HUES6 (cell line): ENCODE data around the gene MYLK3.

Experiments
- H3K27ac ChIP-seq: 2 replicates; pipeline ENCODE4 v1.7.0; 2013; ENCODE audit warnings: low read depth, mild to moderate bottlenecking, low read length, inconsistent platforms
- H3K27me3 ChIP-seq: 2 replicates; pipeline ENCODE4 v1.6.1; 2013; ENCODE audit warnings: low read length; ENCODE audit not compliant: control insufficient read depth, insufficient read depth
- H3K36me3 ChIP-seq: 2 replicates; pipeline ENCODE4 v1.6.1; 2013; ENCODE audit warnings: low read length; ENCODE audit not compliant: control insufficient read depth, insufficient read depth
- H3K4me1 ChIP-seq: 2 replicates; pipeline ENCODE4 v1.6.1; 2013; ENCODE audit warnings: low read length; ENCODE audit not compliant: control insufficient read depth, insufficient read depth
- H3K4me3 ChIP-seq: 2 replicates; pipeline ENCODE4 v1.5.1; 2013; ENCODE audit warnings: low read depth, low read length
- H3K9ac ChIP-seq: one replicate; pipeline ENCODE4 v1.6.1; 2013; ENCODE audit warnings: mild to moderate bottlenecking, low read length
- H3K9me3 ChIP-seq: 2 replicates; pipeline ENCODE4 v1.6.1; 2013; ENCODE audit warnings: low read depth, low read length; ENCODE audit not compliant: control insufficient read depth, insufficient read depth

MYLK3 gene

GRCh38 chr16:46736695-46737094 is 11.4 kb downstream of the MYLK3 start:
- no peaks in the 10 kb centered on the region for H3K9me3 ChIP-seq
- H3K4me1 ChIP-seq, result peaks cover 3% of the 10 kb centered on the region; the same call in 1 of the 2 replicates
- H3K27me3 ChIP-seq, result no peaks in the 10 kb centered on the region; the same call in 1 of the 2 replicates
- no peak overlapping the region for H3K9ac ChIP-seq
- H3K27ac ChIP-seq, result no peak overlapping the region
- H3K4me3 ChIP-seq, result no peak overlapping the region
- H3K36me3 ChIP-seq, result no peaks in the 10 kb centered on the region

GRCh38 chr16:46733319-46733830 is 14.8 kb downstream of the MYLK3 start:
- Histone ChIP-seq H3K4me3 (no peak overlapping the region), H3K36me3 (no peaks in the 10 kb centered on the region), H3K4me1 (peaks cover 3% of the 10 kb centered on the region; the same call in 1 of the 2 replicates), H3K27ac (no peak overlapping the region), H3K9ac (no peak overlapping the region), H3K27me3 (no peaks in the 10 kb centered on the region; the same call in 1 of the 2 replicates), H3K9me3 (no peaks in the 10 kb centered on the region)

DNA sequence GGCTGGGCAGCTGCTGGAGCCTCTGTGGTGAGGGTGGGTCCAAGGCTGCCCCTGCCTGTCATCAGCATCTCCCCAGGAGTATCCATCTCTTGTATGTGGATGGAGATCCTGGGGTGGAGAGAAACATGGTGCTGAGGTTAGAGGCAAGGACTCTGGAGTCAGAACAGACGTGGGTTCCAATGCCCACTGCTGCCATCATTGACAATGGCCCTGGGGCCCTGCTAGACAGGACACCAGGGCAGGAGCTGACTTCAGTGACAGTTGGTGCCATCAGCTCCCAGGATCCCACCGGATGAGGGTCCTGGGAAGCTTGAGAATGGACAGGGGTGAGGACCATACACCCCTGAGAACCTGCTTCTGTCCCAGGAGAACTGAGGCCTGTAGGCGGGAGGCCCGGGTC is 15.6 kb downstream of the MYLK3 start:
- no peak overlapping the region for H3K9ac ChIP-seq
- H3K27ac ChIP-seq, result no peak overlapping the region
- H3K36me3 ChIP-seq, result no peaks in the 10 kb centered on the region
- no peak overlapping the region for H3K4me3 ChIP-seq
- H3K27me3 ChIP-seq, result no peaks in the 10 kb centered on the region; the same call in 1 of the 2 replicates
- peaks cover 3% of the 10 kb centered on the region; the same call in 1 of the 2 replicates for H3K4me1 ChIP-seq
- H3K9me3 ChIP-seq, result no peaks in the 10 kb centered on the region

DNA sequence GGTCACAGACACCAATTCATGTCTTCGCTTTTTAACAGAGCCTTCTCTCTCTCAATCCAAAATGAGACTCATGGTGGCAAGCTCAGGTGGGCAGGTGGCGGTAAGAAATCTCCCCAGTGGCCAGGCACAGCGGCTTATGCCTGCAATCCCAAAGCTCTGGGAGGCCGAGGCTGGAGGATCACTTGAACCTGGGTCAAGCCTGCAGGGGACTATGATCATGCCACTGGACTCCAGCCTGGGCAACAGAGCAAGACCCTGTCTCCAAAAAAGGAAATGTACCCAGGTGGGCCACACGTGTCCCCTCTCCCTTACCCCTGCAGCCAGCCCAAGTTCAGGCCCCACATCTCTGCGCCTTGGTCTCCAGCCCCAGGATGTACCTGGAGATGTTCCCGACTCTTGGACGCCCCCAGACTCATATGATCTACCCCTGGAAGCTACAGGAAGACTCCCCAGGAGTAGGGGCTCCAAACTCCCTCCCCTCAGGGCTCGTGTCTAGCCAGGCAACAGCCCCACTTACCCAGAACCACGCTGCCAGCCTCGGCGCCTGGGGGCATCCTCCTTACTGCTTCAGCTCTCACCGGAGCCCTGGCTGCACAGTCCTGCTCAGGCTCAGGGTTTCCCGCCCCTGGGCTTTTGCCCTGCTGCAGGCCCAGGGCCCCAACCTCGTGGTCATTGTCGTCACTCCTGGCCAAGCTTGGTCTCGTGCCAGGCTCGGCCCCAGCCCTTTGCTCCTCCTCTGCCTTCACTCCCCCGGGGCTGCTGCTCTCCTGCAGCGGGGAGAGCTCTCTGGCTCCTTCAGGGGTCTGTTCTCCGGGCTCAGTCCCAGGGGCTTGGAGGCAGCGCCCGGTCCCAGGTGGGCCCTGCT is 16.2 kb downstream of the MYLK3 start:
- Histone ChIP-seq H3K4me3 (no peak overlapping the region), H3K4me1 (peaks cover 3% of the 10 kb centered on the region; the same call in 1 of the 2 replicates), H3K9me3 (no peaks in the 10 kb centered on the region), H3K36me3 (no peaks in the 10 kb centered on the region), H3K9ac (no peak overlapping the region), H3K27me3 (no peaks in the 10 kb centered on the region; the same call in 1 of the 2 replicates), H3K27ac (no peak overlapping the region)

DNA sequence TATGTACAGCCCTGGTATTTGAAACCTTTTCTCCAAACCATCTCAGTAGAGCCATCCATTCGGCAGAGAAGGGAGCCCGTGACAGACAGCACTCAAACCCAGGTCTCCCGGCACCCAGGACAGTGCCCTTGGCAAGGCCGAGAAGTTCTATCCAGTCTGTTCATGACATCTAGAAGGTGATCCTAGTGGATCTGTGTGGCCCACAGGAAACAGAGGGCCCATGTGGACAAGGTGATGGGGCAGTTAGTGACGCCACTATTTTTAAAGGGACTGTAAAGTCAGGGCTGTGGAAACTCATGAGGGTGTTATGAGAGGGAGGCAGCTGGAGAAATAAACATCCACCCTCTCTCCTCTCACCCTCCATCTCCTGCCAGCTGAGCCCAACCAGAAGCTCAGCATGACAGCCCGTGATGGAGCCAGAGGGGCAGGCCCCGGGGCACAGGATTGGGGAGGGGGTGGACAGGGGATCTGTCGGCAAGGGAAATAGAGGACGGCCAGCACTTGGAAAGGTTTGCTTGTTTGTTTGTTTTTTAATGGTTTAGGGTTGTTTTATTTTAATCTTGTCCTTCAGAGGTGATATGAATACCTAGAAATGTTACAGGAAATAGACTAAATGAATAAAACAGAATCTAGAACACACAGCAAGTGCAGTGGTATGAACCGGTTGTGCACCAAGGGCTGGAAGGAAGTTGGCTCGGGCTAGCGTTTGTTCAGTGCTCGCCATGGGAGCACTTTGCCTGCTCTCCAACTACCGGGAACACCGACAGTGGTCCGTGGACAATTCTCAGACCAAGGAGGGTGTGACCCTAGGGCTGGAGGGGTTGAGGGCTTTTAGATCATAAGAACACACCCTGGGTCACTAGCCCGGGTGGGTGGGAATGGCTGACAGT is 17.1 kb downstream of the MYLK3 start:
- no peaks in the 10 kb centered on the region for H3K36me3 ChIP-seq
- H3K9ac ChIP-seq, result no peak overlapping the region
- H3K4me3 ChIP-seq, result no peak overlapping the region
- no peak overlapping the region for H3K27ac ChIP-seq
- H3K4me1 ChIP-seq, result no peaks in the 10 kb centered on the region
- no peaks in the 10 kb centered on the region for H3K9me3 ChIP-seq
- no peaks in the 10 kb centered on the region; the same call in 1 of the 2 replicates for H3K27me3 ChIP-seq

DNA sequence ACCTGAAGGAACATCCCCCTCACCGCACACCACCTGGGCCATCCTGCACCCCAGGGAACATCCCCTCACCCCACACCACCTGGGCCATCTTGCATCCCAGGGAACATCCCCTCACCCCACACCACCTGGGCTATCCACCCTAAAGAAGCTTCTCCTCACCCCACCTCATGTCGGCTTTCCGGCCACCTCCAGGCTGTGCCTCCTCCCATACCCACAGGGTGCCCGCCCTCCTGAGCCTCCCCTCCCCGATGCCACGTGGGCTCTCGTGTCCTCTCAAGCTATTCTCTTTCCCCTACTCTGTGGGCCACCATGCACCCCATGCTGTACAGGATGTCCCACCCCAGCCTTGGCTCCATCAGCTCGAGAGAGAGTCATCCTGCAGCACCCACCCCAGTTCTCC is 18.0 kb downstream of the MYLK3 start:
- H3K9me3 ChIP-seq, result no peaks in the 10 kb centered on the region
- no peaks in the 10 kb centered on the region for H3K4me1 ChIP-seq
- H3K9ac ChIP-seq, result no peak overlapping the region
- no peak overlapping the region for H3K27ac ChIP-seq
- no peaks in the 10 kb centered on the region for H3K36me3 ChIP-seq
- no peaks in the 10 kb centered on the region; the same call in 1 of the 2 replicates for H3K27me3 ChIP-seq
- no peak overlapping the region for H3K4me3 ChIP-seq

DNA sequence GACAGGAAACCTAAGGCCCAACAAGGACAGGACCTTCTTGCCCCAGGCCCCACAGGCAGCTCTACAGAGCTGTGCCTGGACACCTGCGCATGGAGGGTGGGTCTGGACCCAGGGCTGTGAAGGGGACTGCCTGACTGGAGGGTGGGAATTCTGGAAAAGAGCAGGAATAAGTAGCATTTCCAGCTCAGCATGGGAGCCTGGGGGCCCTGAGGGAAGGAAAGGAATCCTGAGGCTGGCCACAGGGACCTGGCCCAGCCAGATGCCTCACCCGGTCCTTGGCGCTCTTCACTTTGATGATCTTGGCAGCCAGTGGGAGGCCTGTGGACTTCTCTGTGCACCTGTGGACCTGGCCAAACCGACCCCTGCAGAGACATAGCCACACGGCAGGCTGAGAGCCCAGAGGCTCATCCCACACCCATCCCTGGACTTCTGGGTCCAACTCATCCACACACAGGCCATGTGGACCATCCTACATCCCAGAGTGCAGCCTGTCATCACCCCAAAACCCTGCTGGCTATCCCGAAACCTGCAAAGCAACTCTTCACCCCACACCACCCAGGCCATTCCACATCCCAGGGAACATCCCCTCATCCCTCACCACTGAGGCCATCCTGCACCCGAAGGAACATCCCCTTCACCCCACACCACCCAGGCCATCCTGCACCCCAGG is 18.7 kb downstream of the MYLK3 start:
- no peaks in the 10 kb centered on the region; the same call in 1 of the 2 replicates for H3K27me3 ChIP-seq
- H3K4me3 ChIP-seq, result no peak overlapping the region
- H3K27ac ChIP-seq, result no peak overlapping the region
- H3K9me3 ChIP-seq, result peaks cover 3% of the 10 kb centered on the region
- no peak overlapping the region for H3K9ac ChIP-seq
- H3K4me1 ChIP-seq, result no peaks in the 10 kb centered on the region
- H3K36me3 ChIP-seq, result no peaks in the 10 kb centered on the region

GRCh38 chr16:46728806-46729205 is 19.3 kb downstream of the MYLK3 start:
- no peaks in the 10 kb centered on the region for H3K36me3 ChIP-seq
- H3K9ac ChIP-seq, result no peak overlapping the region
- H3K9me3 ChIP-seq, result peaks cover 6% of the 10 kb centered on the region
- H3K4me1 ChIP-seq, result no peaks in the 10 kb centered on the region
- H3K4me3 ChIP-seq, result no peak overlapping the region
- H3K27me3 ChIP-seq, result no peaks in the 10 kb centered on the region
- no peak overlapping the region for H3K27ac ChIP-seq

GRCh38 chr16:46727630-46728029 is 20.5 kb downstream of the MYLK3 start:
- Histone ChIP-seq H3K9ac (no peak overlapping the region), H3K9me3 (peaks cover 6% of the 10 kb centered on the region), H3K4me1 (no peaks in the 10 kb centered on the region), H3K27me3 (no peaks in the 10 kb centered on the region), H3K36me3 (no peaks in the 10 kb centered on the region), H3K4me3 (no peak overlapping the region), H3K27ac (no peak overlapping the region)

DNA sequence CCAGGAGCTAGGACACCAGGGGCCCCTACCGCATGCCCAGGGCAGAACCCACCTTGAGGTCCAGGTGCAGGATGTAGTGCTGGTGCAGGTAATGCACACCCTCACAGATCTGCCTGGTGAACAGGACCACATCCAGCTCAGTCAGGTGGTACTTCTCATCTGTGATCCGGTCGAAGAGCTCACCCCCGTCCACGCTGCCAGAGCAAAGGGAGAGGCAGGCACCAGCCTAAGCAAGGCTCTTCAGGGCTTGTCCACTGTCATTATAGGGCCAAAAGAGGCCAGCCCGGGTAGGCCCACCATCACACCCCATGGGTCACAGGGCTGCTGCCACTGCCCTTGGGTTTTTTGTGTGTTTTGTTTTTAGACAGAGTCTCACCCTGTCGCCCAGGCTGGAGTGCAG is 21.0 kb downstream of the MYLK3 start:
- H3K27ac ChIP-seq, result no peak overlapping the region
- peaks cover 6% of the 10 kb centered on the region for H3K9me3 ChIP-seq
- H3K27me3 ChIP-seq, result no peaks in the 10 kb centered on the region
- H3K36me3 ChIP-seq, result no peaks in the 10 kb centered on the region
- H3K9ac ChIP-seq, result no peak overlapping the region
- no peaks in the 10 kb centered on the region for H3K4me1 ChIP-seq
- H3K4me3 ChIP-seq, result no peak overlapping the region
